SK-N-MC (cell line): Measurements from ENCODE around the gene GET3.

Source experiments
- DNase-seq: peaks from one replicate; pipeline ENCODE4 v3.0.0-alpha.2; 2011; ENCODE audit warnings: low read depth, low spot score
- H3K27ac ChIP-seq: fragments of 200-600 bp; sonication (generic); 2 replicates; pipeline ENCODE4 v1.5.1; 2016; ENCODE audit warnings: mixed run types
- H3K36me3 ChIP-seq: fragments of 200-600 bp; sonication (generic); 2 replicates; pipeline ENCODE4 v1.6.1; 2017; ENCODE audit warnings: antibody characterized with exemption, low read length, mixed read lengths; ENCODE audit not compliant: insufficient read depth
- H3K4me3 ChIP-seq: fragments of 200-600 bp; sonication (generic); 2 replicates; pipeline ENCODE4 v1.5.1; 2016
- H3K9ac ChIP-seq: fragments of 200-600 bp; sonication (generic); 2 replicates; pipeline ENCODE4 v1.8.0; 2017; ENCODE audit warnings: mixed run types, mixed read lengths; ENCODE audit not compliant: insufficient read length
- H3K9me3 ChIP-seq: fragments of 200-600 bp; sonication (generic); 2 replicates; pipeline ENCODE4 v1.6.1; 2017; ENCODE audit warnings: low read depth, mild to moderate bottlenecking, antibody characterized with exemption, low read length, moderate library complexity, mixed read lengths
- EZH2 ChIP-seq: fragments of 200-600 bp; sonication (generic); IDR thresholded peaks from one replicate; pipeline ENCODE4 v1.6.1; 2017; ENCODE audit warnings: antibody characterized with exemption
- FOXP2 ChIP-seq: optimal IDR thresholded peaks from 2 replicates; pipeline ENCODE3; 2011; ENCODE audit warnings: mild to moderate bottlenecking, moderate library complexity; ENCODE audit not compliant: insufficient read depth; ENCODE audit errors: extremely low read length, control extremely low read depth
- POLR2AphosphoS5 ChIP-seq: IDR thresholded peaks from 2 replicates; pipeline ENCODE4 v1.6.1; 2012; ENCODE audit warnings: mild to moderate bottlenecking, low read depth, low read length, borderline replicate concordance

The GET3 gene

DNA sequence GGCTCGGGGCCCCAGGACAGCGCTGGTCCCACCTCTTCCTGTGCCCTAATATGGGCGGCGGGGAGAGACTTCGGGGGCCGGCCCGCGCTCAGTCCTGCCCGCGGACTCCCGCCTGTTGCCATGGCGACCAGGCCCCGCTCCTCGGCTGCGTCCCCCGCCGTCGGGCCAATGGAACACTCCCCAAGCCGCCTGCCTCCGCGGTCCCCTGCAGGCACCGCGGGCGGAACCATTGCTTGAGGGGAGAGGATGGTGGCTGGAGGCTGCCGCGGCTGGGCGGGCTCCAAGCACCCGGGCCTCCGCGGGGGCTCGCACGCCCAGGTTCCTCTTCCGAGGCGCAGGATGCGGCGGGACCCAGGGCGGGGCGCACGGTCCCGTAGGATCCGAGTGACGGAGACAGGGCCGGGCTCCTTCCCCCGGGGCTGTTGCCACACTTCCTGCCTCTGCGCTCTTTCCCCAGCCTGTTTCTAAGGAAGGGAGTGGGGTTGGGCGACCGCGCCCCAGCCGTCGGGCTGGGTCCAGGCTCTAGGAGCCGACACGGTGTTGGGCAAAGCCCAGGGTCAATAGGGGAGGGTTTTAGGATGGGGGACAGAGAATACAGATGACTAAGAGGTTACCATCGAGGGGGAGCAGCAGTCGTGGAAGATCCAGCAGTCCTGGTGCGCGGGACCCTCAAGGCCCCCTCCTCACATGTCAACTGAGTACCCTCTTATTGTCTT is 52.8 kb downstream of the GET3 start:
- H3K27ac ChIP-seq: peak overlapping the region; percentile 97
- TF ChIP-seq POLR2AphosphoS5 (peak; percentile 55; the same call in 1 of the 2 replicates), FOXP2 (no peak), EZH2 (no peak)

DNA sequence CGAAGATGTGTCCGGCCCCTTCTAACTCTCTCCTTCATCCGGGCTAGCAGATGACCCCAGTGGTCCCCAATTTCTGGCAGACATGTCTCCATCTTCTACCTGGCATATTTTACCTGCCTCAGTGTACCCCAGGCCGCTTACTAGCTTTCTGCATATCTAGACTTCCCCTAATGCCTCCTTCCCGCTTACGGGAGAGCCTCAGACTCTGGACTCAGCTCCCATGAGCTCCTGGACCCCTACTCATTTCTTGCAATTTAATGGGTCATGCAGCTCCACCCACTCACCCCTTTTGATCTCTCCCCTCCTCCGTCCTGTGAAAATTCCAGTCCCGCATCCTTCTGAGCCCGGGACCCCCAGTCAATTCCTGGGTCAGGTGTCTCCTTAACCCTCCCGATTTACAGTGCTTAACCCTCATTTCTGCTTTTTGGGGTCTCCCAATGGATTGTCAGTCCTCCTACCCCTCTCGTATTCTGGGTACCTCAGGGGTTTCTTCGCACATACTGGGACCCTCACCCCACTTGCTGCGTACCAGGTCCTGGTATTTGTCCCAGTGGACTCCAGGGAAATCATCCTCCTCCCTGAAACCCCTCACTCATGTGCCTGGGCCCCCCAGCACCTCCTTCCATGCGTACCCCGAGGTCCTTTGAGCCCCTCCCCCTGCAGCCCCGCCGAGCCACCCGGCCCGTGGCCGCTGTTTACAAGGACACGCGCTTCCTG is 53.5 kb downstream of the GET3 start:
- no peak for DNase-seq
- Histone ChIP-seq H3K27ac (no peak overlapping the region), H3K9me3 (no peaks in the 10 kb centered on the region), H3K4me3 (peak overlapping the region; percentile 97), H3K36me3 (no peaks in the 10 kb centered on the region), H3K9ac (no peak overlapping the region)
- TF ChIP-seq FOXP2 (no peak), EZH2 (no peak), POLR2AphosphoS5 (no peak)

More for the DNA sequence above, 52.8 kb downstream of the GET3 start:
- Histone ChIP-seq H3K4me3 (peak overlapping the region; percentile 97), H3K9ac (no peak overlapping the region), H3K36me3 (no peaks in the 10 kb centered on the region), H3K9me3 (no peaks in the 10 kb centered on the region)
- DNase-seq: no peak

DNA sequence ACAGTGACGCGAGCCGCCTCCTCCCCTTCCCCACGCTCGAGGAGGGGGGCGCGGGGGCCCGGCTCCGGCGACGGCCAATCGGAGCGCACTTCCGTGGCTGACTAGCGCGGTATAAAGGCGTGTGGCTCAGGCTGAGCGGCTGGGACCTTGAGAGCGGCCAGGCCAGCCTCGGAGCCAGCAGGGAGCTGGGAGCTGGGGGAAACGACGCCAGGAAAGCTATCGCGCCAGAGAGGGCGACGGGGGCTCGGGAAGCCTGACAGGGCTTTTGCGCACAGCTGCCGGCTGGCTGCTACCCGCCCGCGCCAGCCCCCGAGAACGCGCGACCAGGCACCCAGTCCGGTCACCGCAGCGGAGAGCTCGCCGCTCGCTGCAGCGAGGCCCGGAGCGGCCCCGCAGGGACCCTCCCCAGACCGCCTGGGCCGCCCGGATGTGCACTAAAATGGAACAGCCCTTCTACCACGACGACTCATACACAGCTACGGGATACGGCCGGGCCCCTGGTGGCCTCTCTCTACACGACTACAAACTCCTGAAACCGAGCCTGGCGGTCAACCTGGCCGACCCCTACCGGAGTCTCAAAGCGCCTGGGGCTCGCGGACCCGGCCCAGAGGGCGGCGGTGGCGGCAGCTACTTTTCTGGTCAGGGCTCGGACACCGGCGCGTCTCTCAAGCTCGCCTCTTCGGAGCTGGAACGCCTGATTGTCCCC is 54.2 kb downstream of the GET3 start, which contains the start of gene JUNB:
Gene JUNB (plus strand): TSS at position 142 of the 706 bp plus-strand sequence. CDS start 286 bp downstream, at position 428.
- no peak for DNase-seq
- Histone ChIP-seq H3K4me3 (peak within 1 kb of the TSS; percentile 97), H3K27ac (peak within 1 kb of the TSS; percentile 78), H3K36me3 (no peaks in the 10 kb centered on the region), H3K9ac (peak within 1 kb of the TSS; percentile 68), H3K9me3 (no peaks in the 10 kb centered on the region)
- TF ChIP-seq FOXP2 (peak; percentile 95), POLR2AphosphoS5 (peak; percentile 100), EZH2 (no peak)

DNA sequence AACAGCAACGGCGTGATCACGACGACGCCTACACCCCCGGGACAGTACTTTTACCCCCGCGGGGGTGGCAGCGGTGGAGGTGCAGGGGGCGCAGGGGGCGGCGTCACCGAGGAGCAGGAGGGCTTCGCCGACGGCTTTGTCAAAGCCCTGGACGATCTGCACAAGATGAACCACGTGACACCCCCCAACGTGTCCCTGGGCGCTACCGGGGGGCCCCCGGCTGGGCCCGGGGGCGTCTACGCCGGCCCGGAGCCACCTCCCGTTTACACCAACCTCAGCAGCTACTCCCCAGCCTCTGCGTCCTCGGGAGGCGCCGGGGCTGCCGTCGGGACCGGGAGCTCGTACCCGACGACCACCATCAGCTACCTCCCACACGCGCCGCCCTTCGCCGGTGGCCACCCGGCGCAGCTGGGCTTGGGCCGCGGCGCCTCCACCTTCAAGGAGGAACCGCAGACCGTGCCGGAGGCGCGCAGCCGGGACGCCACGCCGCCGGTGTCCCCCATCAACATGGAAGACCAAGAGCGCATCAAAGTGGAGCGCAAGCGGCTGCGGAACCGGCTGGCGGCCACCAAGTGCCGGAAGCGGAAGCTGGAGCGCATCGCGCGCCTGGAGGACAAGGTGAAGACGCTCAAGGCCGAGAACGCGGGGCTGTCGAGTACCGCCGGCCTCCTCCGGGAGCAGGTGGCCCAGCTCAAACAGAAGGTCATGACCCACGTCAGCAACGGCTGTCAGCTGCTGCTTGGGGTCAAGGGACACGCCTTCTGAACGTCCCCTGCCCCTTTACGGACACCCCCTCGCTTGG is 55.0 kb downstream of the GET3 start:
- H3K4me3 ChIP-seq: peak overlapping the region; percentile 97
- peak overlapping the region; percentile 78 for H3K27ac ChIP-seq
- no peak for TF ChIP-seq FOXP2
- TF ChIP-seq POLR2AphosphoS5: no peak; the same call in 1 of the 2 replicates
- no peak for TF ChIP-seq EZH2
- no peak for DNase-seq
- H3K9ac ChIP-seq: peak overlapping the region; percentile 68
- no peaks in the 10 kb centered on the region for H3K36me3 ChIP-seq
- no peaks in the 10 kb centered on the region for H3K9me3 ChIP-seq

DNA sequence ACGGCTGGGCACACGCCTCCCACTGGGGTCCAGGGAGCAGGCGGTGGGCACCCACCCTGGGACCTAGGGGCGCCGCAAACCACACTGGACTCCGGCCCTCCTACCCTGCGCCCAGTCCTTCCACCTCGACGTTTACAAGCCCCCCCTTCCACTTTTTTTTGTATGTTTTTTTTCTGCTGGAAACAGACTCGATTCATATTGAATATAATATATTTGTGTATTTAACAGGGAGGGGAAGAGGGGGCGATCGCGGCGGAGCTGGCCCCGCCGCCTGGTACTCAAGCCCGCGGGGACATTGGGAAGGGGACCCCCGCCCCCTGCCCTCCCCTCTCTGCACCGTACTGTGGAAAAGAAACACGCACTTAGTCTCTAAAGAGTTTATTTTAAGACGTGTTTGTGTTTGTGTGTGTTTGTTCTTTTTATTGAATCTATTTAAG is 55.6 kb downstream of the GET3 start:
- Histone ChIP-seq H3K9ac (peak overlapping the region; percentile 68), H3K9me3 (no peaks in the 10 kb centered on the region), H3K36me3 (no peaks in the 10 kb centered on the region), H3K4me3 (peak overlapping the region; percentile 97), H3K27ac (peak overlapping the region; percentile 78)
- TF ChIP-seq FOXP2: no peak
- no peak for TF ChIP-seq EZH2
- TF ChIP-seq POLR2AphosphoS5: no peak
- DNase-seq: no peak

DNA sequence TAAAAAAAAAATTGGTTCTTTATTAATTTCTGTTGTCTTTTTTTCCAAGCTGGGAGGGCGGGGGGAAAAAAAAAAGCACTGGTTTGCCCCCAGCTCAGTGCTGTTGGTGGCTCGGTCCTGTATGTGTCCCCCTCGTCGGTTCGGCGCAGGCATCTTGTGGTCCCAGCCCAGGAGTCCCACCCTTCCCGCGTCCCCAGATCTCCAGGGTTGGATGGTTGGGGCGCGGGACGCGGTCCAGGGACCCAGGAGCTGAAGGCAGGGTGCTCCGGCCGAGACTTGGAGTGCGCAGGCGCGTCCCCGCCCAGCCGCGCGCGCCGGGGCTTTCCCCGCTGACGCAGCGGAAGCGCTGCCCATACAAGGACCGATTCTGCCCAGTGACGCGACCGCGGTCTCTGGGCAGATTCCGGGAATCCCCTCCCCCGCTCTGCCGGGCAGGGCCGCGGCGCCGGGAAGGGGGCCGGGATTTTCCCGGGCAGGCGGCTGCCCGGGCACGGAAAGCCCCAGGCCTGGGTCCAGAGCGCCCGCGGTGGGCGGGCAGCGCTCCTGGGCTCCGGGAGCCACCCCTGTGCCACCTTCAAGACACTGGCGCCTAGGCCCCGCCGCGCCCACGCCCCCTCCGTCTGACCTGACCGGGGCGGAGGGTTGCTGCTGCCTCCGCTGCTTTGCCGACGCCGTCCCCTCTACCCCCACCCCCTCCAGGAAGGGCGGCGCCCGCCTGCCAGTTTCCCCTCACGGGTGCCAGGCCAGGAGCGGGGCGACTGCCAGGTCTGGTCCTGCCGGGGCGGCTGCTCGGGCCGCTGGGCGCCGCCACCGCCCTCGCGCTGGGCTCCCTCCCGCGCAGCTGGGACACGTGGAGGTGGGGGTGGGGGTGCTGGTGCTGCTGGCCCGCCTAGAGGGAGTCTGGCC is 56.2 kb downstream of the GET3 start:
- peak overlapping the region; percentile 78 for H3K27ac ChIP-seq
- TF ChIP-seq EZH2 (no peak), FOXP2 (no peak), POLR2AphosphoS5 (peak; percentile 80)
- H3K9me3 ChIP-seq: no peaks in the 10 kb centered on the region
- peak overlapping the region; percentile 97 for H3K4me3 ChIP-seq
- peak overlapping the region; percentile 68 for H3K9ac ChIP-seq
- H3K36me3 ChIP-seq: no peaks in the 10 kb centered on the region
- no peak for DNase-seq

DNA sequence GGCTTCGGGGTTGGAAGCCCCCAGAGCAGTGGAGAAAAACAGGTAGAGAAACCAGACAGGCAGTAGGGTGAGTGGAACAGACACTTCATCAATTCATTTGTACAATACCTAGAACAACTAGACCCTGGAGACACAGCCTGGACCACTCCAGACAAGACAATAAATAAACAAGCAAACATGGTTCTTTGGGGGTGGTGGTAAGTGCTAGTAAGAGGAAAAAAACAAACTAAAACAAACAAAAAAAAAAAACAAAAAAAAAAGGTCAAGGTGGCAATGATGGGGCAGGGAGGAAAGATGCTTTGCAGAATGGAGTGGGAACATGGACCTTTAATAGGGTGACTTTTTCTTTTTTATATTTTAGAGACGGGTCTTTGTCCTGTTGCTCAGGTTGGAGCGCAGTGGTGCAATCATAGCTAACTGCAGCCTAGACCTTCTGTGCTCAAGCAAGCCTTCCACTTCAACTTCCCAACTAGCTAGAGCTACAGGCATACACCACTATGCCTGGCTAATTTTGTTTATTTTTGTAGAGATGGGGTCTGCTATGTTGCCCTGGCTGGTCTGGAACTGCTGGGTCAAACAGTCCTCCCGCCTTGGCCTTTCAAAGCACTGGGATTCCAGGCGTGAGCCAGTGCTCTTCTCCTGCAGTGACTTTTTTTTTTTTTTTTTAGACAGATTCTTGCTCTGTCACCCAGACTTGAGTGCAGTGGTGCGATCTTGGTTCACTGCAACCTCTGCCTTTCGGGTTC is 57.1 kb downstream of the GET3 start:
- Histone ChIP-seq H3K4me3 (peak overlapping the region; percentile 97), H3K36me3 (peaks cover 2% of the 10 kb centered on the region; the same call in 1 of the 2 replicates), H3K27ac (no peak overlapping the region), H3K9ac (peak overlapping the region; percentile 68), H3K9me3 (no peaks in the 10 kb centered on the region)
- TF ChIP-seq FOXP2: no peak
- DNase-seq: no peak
